Glomerular visceral epithelial cell (primary cell): Measurements from ENCODE around the gene PTPRO.

Experiments used
- DNase-seq: peaks from one replicate; pipeline ENCODE4 v3.0.0-alpha.2; 2016; ENCODE audit errors: extremely low spot score

PTPRO gene

DNA sequence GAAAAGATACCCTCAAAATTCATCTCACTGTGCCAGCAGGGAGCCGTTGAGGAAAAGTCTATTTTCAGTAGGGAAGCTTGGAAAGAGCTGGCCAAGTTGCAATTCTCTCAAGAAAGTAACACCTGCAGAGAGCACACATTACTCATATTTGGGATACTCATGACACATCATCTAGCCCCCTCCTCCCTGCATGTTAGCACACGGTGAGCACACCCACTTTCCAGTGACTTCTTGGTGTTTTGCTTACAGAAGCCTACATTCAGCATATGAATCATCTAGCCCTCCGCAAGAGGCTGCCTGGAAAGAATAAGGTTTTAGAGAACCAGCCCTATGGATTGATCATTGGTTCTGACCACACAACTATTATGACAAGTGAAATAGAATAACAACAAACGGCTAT is 124.5 kb downstream of the PTPRO start:
- peak; percentile 30 for DNase-seq

DNA sequence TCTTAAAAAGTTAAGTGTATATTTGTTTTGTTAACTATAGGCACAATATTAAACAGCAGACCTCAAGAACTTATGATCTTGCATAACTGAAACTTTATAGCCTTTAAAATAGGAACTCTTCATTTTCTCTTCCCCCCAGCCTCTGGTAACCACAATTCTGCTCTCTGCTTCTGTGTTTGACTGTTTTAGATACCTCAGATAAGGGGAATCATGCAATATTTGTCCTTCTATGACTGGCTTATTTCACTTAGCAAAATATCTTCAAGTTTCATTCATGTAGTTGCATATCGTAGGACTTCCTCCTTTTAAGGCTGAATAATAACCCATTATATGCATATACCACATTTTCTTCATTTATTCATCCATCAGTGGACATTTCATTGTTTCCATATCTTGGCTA is 131.3 kb downstream of the PTPRO start:
- DNase-seq: no peak

DNA sequence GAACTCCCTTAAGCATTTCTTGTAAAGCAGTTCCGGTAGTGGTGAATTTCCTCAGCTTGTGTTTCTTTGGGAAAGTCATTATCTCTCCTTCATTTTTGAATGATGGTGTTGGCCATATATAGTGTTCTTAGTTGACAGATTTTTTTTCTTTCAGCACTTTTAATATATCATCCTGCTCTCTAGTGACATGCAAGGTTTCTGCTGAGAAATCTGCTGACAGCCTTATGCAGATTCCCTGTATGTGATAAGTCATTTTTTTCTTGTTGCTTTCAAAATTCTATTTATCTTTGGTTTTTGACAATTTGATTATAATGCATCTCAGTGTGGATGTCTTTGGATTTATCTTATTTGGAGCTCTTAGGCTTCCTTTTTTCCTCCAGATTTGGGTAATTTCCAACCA is 135.7 kb downstream of the PTPRO start:
- DNase-seq: no peak

DNA sequence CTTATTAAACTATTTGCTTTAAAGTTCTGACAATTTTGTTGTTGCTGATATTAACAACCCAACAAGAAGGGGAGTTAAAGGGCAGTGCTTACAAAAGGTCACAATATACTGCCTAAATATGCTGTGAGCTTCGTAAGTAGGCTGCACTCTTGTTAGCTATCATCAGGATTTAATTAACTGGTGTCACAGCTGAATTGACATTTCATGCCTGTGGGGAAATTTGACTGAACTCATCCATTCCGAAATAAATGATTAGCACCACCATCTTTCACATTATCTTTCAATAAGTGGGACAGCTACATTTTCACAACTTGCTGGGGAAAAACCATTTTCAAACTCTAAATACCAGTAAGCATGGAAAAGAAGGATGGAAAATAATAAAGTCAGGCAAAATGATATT is 146.6 kb downstream of the PTPRO start:
- DNase-seq: no peak

DNA sequence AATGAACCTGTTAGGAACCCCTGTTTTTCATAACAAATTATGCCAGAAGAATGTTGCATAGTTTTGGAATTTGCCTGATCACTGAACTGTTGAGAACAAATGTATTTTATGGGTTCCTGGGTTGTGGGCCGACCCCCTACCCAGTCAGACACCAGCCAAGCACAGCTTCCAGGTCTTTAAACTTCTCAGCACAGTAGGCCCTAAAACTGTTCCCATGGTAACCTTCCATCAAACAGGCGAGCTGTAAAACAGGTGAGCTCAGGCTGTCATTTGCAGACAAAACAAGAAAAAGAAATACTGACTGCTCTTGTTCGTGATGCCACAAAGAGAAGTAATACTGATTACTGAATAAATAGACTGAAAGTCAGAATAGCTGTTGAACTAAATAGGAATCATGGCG is 147.0 kb downstream of the PTPRO start:
- no peak for DNase-seq

DNA sequence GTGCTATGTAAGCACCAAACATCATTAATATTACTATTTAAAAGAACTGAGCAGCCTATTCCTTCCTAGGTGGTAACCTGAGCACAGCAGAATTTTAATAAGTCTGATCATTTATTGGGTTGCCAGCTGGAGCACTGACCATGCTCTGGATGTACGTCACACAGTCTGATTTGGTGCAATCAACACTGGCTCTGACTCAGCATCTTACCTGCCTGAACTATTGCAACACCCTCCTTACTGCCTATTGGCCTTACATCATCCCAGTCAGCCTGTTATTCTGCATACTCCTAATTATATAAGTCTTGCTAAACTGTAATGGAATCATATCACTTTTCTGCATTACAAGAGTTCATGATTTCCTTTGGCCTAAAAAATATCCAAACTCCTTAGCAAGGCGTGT is 149.7 kb downstream of the PTPRO start:
- no peak for DNase-seq

DNA sequence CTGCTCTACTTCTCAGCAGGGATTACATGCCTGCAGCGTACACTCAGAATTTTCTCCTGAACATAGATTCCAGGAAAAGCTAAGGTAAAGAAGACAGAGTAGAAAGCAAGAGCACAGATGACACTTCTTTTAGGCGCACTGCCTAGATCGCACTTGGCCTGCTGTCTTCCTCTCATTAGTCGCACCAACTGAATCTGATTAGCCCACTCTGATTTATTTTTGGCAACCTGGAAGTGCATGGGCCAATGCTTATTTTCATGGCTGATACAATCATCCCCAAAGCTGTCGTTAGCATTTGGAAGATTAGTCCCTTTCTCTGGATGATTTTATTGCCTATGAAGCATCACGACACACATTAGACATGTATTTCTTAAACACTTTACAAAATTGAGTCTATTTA is 152.5 kb downstream of the PTPRO start:
- no peak for DNase-seq

DNA sequence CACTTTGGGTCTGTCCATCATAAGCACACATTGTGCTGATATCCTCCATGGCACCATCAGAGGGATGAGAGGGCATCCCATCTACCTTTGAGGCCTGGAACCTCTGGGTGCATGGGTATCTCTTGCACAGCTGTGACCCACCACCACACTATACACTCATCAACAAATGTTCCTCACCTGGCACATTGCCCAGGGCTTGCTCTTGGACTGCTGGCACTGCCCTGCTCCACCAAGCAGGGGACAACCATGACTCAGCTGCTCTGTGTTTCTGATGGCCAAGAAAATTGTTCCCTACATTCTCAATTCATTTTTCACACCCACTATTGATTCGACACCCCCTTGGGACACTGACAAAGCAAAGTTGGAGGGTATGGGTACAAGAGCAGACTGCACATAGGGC is 155.5 kb downstream of the PTPRO start:
- no peak for DNase-seq

DNA sequence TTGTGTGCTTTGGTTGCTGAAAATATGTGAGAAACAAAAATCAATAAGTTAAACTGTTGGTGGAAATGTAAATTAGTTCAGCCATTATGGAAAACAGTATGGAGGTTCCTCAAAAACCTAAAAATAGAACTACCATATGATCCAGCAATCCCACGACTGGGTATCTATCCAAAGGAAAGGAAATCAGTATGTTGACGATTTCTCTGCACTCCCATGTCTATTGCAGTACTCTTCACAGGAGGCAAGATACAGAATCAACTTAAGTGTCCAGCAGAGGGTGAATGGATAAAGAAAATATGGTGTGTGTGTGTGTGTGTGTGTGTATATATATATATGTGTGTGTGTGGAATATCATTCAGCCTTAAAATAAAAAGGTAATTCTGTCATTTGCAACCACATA is 159.5 kb downstream of the PTPRO start:
- no peak for DNase-seq

DNA sequence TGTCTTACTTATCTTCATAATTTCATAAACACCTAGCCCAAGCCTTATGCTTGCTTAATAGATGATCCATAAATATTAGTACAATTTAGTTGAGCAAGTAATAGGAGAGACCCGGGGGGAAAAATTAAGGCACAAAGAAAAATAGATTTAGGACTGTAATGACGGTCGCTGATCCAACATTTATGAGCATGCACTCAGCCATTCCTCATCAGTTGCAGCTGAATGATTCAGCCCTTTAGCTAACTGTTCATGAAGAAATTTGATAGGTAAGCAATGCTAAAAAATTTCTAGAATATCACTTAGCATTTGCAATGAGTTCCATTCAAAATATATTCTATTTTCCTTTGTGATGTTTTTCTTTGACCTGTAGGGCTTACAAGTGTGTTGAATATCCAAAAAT is 163.2 kb downstream of the PTPRO start:
- DNase-seq: no peak

DNA sequence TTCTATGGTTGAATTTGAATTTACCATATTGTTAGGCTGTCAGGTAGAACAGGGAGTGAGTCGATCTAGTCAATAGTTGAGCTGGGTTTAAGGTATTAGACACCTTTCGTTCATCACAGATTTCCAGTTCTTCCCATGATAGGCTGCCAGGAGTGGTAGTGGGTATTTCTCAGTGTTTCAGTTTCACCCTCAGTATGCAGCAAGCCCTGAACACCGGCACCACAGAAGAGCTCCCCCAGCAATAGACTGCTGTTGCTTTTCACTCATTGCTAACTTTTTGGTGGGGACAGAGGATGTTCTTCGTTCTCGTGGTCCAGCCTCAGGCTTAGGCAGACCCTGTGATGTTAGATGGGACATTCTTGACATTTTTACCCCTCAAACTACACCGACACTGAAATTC is 164.6 kb downstream of the PTPRO start:
- no peak for DNase-seq

DNA sequence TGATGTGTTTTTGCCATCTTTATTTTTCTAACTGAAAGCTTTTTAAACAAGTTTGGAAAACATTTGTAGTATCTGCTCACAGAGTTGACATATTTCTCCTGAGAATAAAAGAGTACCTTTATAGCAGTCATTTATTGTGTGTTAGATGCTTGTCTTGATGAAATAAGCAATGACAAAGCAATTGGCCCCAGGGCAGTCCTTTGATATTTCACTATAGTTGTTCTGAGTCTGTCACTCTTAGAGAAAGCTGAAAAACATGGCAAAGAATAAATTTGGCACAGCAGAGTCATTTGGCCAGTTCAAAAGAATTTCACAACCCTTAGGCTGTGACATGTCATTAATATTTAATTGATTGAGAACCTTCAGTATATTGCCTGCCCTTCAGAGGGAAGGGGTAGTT is 166.2 kb downstream of the PTPRO start:
- no peak for DNase-seq

DNA sequence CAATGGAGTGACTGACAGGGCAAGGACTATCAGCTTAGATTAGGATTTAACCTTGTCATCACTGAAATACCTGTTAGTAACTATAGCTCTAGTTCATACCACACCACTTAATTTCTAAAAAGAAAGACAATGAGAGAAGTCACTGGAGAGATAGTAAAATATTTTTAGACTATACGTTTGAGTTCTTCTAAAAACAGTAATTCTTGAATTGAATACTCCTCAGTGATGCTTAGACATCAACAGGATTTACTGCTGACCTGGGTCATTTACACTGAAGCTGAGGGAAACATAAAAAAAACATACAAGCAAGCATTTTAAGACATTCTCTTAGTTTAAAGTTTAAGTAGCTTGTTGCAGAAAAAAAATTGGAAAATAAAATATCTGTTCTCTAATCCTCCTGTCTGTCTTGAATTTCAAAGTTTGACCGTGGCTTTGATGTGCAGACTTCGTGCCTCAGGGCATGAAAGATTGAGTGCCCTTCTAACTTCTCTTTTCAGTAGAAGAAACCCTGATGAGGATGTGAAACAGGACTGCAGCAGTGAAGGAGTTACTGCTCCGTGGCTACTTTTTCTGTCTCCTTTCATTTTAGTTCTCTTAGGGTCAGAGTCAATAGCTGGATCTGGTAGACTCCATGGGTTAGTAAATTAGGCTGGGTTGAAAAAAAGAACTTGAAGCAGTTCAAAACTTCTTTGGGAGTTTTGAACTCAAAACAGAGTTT is 172.2 kb downstream of the PTPRO start:
- no peak for DNase-seq

DNA sequence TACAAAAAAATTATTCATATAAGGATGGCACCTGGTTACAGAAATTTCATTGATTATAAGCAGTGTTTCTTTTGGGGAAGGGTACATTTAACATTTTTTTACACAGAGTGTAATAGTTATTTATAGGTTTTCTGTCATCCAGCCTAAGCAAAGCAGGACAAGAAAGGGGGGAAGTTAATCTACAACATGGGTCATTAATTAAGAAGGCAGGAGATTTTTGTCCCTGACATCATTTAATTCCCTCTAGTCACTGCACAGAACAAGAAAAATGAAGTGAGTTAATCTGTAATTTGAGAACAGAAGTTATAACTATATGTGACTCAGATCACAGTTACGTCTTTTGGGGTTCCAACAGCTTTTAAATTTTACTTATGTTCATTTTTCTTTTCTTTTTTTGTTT is 173.4 kb downstream of the PTPRO start:
- DNase-seq: no peak

DNA sequence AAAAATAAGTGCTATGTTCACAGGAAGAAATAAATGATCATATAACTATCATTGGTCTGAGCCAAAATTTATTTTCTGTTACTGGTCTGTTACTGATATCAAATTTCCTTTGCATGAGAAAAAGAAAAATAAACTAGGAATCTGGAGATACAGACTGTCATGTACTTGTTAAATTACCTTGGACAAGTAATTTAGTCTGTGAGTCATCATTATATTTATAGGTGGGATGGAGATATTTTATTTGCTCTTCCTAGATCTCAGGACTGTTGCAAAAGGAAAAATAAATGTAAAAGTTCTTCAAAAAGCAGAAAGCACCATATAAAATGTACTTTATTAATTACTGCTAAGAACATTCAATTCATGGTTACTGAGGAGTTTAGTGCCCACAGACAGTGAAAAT is 174.4 kb downstream of the PTPRO start:
- no peak for DNase-seq

DNA sequence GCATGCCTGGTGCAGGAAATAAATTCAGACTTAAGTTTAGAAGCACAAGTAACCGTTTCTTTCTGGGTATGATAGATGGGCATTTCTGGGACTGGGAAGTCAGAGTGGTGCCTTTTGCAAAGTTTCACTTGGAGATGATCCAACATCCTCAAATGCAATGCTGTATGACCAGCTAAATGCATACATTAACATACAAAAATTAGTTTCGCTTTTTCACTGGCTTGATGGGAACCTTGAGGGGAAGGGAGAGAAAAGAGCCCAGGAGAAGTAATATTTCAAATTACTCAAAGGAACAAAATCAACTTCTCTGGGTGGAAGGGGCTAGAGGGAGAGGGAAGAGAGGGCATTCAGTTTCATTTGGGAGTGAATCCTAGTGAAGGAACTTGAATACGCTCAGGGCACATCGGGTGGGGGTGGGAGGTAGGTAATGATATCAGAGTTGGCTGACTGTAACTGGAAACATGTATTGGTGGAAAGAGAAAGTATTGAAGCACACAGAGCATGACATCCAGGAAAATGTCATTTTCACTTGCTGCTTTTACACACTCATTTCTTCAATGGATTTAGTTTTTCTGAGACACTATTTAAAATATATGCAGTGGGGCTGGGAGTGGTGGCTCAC is 175.5 kb downstream of the PTPRO start:
- DNase-seq: no peak

DNA sequence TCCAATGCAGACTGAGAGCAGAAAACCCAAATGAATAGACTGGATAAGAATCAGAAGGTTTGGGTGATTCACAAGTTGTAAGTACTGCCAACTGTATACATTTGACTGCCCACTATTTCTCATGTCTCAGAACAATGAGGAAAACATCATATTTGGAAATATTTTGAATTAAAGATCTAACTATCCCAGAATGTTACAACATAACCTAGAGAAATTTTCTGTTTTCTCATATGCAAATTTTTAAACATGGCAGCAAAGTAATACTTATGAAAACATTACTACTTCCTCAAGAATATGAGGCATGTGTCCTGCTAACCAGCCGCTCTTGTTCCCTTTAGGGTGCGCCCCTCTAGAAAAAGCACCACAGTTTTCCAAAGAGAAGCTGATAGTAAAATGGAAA is 179.9 kb downstream of the PTPRO start:
- no peak for DNase-seq

DNA sequence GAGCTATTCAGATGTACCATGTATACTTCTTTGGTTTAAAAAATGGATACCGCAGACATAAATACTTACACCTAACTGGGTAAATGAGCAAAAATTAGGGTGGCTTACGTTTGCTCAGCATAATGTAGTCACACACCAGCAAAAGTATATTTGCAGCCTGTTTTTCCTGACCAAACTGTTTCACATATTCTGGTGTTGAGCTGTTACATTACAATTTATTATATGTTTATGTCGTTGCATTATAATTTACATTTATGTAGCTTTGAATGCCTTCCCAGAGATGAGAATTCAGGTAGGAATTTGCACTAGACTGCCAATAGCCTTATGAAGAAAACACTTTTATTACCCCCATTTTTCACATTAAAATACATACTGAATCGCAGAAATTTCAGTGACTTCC is 183.3 kb downstream of the PTPRO start:
- no peak for DNase-seq

DNA sequence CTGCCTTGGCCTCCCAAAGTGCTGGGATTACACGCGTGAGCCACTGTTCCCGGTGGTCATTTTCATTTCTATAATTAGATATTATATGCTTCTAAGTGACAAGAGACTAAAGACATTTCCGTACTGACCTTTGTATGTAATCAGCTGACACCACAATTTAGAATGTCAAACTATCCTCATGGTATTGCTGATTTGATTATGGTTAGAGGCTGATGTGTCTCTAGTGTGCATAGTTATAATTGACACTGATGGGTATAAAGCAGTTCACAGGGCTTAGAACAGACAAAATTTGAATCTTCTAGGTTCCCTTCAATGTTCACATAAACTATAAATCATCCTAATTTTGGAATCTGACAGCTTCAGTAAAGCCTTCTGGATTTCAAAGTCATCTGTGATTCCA is 192.7 kb downstream of the PTPRO start:
- DNase-seq: no peak

DNA sequence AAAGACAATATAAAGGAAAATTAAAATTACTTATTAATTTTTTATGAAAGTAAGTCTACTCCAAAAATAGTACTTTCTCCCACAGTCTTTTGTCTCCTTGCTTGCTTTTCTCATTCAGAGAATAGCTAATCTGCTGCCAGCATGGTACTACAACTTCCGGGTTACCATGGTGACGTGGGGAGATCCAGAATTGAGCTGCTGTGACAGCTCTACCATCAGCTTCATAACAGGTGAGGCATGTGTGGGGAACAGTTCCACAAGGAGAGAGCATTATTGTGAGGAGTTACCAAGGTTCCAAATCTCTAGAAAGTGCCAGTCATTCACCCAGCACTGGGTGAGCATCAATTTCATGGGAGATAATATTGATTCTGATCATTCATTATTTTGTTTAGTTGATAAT is 197.8 kb downstream of the PTPRO start:
- DNase-seq: no peak

DNA sequence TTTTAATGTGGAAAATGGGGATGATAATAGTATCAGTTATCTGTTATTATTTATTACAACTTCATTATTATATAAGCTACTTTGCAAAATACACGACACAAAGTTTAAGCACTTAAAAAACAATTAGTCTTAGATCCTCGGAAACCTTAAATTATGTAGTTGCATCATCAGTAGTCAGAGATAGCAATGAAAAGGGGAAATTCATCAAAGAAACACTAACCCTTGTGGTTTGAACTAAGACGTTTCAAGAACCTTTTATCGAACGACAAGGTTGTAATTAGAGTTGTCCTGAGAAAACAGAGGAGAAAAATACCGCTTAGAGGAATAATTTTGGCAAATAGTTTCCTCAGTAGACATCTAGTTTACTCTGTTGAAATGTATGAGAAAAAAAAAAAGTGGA is 198.5 kb downstream of the PTPRO start:
- DNase-seq: no peak

DNA sequence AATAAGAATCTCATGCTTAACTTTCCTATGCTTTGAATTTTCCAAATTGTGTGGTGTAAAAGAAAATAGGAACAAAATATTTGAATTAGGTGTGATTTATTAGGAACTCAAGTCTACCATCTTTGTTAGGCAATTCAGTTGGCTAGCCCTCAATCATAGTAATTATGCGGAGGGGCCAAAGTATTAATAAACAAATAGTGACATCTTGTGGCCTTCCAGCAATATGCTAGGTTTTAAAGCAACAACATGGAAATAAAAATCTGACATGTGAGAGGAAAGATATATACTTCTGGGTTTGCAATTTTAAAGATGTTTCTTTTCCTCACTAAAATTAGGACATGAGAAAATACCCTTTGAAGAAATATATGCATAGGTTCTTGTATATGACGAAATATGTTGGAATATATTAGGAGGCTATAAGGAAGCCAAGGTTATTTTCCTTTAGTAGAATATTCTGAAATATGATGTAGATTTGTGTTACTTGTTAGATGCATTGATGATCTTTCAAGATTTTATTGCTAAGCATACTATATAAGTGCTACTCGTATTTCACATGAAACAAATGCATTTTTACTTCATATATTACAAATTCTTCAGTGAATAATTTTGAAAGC is 200.4 kb downstream of the PTPRO start:
- peak; percentile 44 for DNase-seq

DNA sequence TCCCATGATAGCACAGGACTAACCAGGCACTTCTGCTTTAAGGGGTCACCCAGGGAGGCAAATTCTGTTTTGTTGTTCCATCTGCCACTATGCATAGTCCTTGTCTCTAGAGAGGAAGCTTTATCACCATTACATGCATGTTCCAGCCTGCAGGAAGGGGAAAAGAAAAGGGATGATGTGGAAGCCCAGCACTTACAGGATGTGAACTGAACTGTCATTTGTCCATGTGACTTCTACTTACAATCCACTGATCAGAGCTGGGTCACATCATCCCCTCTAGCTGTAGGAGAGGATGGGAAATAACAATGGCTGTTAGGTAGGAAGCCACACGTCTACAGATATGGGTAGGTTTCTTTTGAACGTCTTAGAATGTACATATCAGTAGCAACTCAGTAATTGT is 203.1 kb downstream of the PTPRO start:
- no peak for DNase-seq

DNA sequence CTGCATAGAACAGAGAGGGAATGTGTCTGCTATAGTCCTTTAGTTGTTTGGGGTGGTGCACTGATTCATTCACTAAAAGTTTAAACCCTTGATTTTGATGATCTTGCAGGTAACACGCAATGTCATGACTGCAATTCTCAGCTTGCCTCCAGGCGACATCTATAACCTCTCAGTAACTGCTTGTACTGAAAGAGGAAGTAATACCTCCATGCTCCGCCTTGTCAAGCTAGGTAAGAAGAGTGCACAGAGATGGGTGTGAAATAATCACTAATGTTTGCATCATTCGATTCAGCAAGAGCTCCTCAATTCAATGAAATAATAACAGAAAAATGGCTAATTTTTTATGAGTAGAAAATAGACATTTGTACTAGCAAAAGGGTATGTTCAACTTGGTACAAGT is 203.7 kb downstream of the PTPRO start:
- DNase-seq: no peak
